ENCODE data around the gene MCM3. TPM values are rescaled to one million over a fixed set of nuclear protein-coding genes. Genes with fewer than 3 reads are reported as not detected.

MCM3 gene
- total RNA-seq, 2 experiments from 2014 or later: 231 to 244 TPM

DNA sequence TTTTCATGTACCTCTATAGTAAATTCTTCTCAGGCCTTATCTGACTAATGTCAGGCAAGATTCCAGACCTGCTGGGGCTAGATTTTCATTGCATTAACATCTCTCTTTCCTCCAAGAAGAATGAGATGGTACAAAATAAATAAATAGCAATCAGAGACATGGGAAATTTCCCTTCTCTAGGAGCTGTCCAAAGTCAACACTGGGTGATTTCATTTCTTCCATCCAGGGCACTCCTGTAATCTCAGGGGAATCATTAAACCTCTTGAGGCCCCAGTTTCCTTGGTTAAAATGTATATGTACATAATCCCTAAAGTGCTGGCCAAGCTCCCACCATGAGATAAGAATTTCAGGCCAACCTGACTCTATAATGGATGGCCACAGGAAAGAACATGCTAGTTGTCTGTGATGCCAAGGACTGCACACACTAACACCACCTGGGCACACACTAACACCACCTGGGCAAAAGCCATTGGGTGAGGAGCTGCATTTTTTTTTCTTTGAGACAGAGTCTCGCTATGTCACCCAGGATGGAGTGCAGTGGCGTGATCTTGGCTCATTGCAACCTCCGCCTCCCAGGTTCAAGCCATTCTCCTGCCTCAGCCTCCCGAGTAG lies 41.2 kb downstream of the MCM3 start:
- no peak for DNase-seq
- intact Hi-C loops (cut with micrococcal nuclease): no loop called here
- ChIA-PET CTCF (interaction anchor here (1.6 kb wide), 1 partner anchor 9 kb away, joined by 5 read pairs; no protein-coding TSS in a partner anchor), POLR2A (no interaction called here)
- Mint-ChIP-seq H3K36me3 (no peaks in the 10 kb centered on the region), H3K4me3 (no peak overlapping the region), H3K27me3 (peaks cover 13% of the 10 kb centered on the region), H3K4me1 (ENCODE audit: low read depth) (no peaks in the 10 kb centered on the region), H3K9me3 (no peaks in the 10 kb centered on the region), H3K27ac (no peak overlapping the region)

DNA sequence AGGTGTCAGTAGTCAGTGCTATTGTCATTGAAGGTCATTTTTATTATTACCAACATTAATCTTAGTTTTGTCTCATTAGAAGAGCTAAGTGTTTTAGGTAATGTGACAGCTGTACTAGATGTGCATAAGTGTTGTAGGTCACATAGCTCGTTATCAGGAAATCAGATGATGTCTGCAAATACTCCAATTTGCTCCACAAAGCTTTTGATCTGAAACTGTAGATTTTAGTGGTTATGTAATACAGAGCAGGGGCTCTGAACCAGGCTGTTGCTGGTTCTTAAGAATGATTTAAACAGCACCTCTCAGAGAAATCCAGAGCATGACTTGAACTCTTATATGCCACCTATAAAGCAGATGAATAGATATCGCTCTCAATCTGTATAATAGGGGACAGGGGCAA lies 42.7 kb downstream of the MCM3 start:
- POLR2A ChIA-PET: no interaction called here
- no peaks in the 10 kb centered on the region for H3K4me1 Mint-ChIP-seq (ENCODE audit: low read depth)
- peaks cover 11% of the 10 kb centered on the region for H3K27me3 Mint-ChIP-seq
- CTCF ChIA-PET: interaction anchor here (1.3 to 1.6 kb wide), 4 partner anchors 8 to 43 kb away, joined by 3 to 6 read pairs (median 5); partner anchors contain the start of gene MCM3
- no peaks in the 10 kb centered on the region for H3K9me3 Mint-ChIP-seq
- intact Hi-C loops (cut with micrococcal nuclease): no loop called here
- no peaks in the 10 kb centered on the region for H3K36me3 Mint-ChIP-seq
- no peak for DNase-seq
- H3K27ac Mint-ChIP-seq: no peak overlapping the region
- no peak overlapping the region for H3K4me3 Mint-ChIP-seq

DNA sequence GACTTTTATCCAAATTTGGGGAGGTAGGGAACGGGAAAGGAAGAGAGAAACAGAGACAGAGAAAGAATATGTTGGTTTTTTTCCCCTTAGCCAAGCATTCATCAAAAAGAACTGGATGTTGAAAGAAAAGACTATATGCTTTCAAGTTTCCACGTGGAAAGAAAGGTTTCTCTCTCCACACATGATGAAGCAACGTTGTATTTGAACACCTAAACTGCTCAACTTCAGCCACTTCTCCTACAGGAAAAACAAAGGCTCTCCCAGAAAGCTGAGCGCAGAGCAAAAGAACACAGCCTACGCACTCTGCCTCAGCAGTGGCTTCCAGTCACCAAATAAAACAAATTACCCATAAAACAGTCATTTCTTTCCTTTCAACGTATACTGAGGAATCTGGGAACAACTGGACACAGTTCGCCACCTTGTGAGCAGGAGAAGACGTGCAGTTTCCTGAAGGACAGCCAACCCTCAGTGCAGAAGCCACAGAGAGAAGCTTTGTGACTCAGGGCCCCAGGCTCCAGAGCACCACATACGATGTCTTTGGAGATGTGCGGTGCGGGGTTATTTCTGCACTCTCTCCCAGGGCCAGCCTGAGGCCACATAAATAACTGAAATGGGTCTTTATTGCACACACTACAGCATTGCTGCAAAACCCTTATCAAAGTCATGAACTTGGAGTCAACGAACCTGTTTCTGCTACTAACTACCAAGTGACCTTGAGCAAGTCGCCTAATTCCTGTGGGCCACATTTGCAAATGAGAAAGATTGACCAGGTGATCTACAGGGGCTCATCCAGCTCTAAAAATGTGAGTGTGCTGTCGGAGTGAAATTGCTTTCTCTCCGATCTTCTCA lies 50.3 kb downstream of the MCM3 start:
- intact Hi-C loops (cut with micrococcal nuclease): loop anchor here (1.0 to 2.0 kb wide), 6 partner anchors 17 to 170 kb away; no protein-coding TSS in a partner anchor
- Mint-ChIP-seq H3K36me3 (no peaks in the 10 kb centered on the region), H3K27ac (no peak overlapping the region), H3K4me1 (ENCODE audit: low read depth) (peaks cover 13% of the 10 kb centered on the region), H3K4me3 (no peak overlapping the region), H3K27me3 (peaks cover 39% of the 10 kb centered on the region), H3K9me3 (no peaks in the 10 kb centered on the region)
- ChIA-PET POLR2A (interaction anchor here (0.8 to 1.2 kb wide), 2 partner anchors 19 to 77 kb away, joined by 3 to 4 read pairs; no protein-coding TSS in a partner anchor), CTCF (interaction anchor here (0.7 to 5.5 kb wide), 17 partner anchors 8 to 185 kb away, joined by 3 to 52 read pairs (median 5); no protein-coding TSS in a partner anchor)
- DNase-seq: peak; percentile 73

DNA sequence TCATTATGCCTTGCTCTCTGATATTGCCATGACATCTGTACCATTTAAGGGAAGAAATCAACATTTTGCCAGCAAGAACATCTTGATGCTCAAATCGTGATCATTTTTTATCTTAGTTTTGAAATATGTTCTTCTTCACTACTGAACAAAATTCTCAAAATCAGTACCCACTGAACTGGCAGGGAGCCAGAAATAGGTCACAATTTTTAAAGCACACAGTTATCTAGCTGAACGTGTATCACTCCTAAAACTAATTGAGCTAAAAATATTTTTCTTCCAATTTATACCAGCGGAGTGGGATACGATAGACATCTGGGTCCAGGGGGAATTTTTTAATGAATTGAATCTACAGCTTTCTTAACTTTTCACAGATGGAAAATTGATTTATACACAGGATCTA lies 51.5 kb downstream of the MCM3 start:
- ChIA-PET POLR2A (no interaction called here), CTCF (interaction anchor here (1.7 to 5.5 kb wide), 5 partner anchors 20 to 169 kb away, joined by 6 to 52 read pairs (median 11); no protein-coding TSS in a partner anchor)
- Mint-ChIP-seq H3K27me3 (peaks cover 35% of the 10 kb centered on the region), H3K36me3 (no peaks in the 10 kb centered on the region), H3K4me1 (ENCODE audit: low read depth) (peaks cover 16% of the 10 kb centered on the region), H3K9me3 (no peaks in the 10 kb centered on the region), H3K27ac (no peak overlapping the region), H3K4me3 (no peak overlapping the region)
- intact Hi-C loops (cut with micrococcal nuclease): no loop called here
- no peak for DNase-seq

DNA sequence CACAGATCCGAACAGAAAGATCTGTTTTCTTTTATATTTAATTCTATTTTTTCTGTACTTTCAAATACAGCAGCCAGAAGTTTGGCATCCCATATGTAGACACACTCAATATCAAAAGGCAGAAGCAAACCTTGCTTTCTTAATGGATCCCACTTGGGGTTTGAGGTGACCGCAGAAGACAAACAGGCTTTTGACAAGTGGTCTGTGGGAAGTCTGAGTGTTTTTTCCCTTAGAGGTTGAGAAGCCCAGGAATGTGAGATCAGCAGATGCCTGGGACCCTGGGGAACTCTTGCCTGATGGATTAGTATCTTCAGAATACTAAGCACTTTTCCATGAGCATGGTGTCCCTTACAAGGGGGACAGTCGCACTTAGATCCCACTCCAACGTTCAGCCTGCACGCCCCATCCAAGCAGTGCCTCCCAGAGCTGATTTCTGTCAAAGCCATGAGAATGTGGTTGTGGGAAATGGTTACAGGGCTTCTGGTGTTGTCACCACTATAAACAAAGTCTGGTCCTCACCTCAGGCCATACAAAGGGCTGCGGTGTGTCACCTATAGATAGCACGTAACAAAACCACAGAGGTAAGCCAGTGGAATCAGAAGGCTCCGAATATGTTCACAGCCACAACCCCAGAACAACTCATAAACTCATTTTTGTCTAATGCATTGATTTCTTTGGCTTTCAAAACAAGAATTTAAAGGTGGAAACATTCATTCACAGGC lies 53.0 kb downstream of the MCM3 start:
- CTCF ChIA-PET: interaction anchor here (1.0 to 5.5 kb wide), 4 partner anchors 10 to 68 kb away, joined by 3 to 52 read pairs (median 12); no protein-coding TSS in a partner anchor
- peaks cover 29% of the 10 kb centered on the region for H3K27me3 Mint-ChIP-seq
- H3K4me3 Mint-ChIP-seq: no peak overlapping the region
- DNase-seq: peak; percentile 53
- H3K9me3 Mint-ChIP-seq: no peaks in the 10 kb centered on the region
- peaks cover 28% of the 10 kb centered on the region for H3K4me1 Mint-ChIP-seq (ENCODE audit: low read depth)
- H3K27ac Mint-ChIP-seq: no peak overlapping the region
- POLR2A ChIA-PET: interaction anchor here (0.6 to 1.7 kb wide), 4 partner anchors 22 to 167 kb away, joined by 3 to 7 read pairs (median 4); partner anchors contain the start of gene MCM3
- no peaks in the 10 kb centered on the region for H3K36me3 Mint-ChIP-seq
- intact Hi-C loops (cut with micrococcal nuclease): no loop called here

DNA sequence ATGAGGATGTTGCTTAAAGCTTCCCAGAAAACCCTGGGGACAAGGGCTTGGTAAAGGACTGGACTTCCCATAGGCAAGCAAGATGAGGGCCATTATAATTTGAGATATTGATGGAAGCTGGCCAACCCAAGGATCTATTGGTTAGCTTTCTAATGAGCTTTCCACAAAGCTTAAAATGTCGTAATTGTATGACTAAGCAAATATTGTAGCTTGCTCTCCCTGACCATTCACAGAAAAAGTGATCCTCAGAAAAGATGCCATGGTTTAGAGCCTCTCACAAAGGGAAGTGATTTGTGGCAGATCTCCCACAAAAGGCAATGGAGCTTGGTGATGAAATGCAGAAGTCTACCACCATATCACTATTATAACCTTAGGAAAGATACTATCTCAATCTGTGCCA lies 53.9 kb downstream of the MCM3 start:
- Mint-ChIP-seq H3K36me3 (no peaks in the 10 kb centered on the region), H3K4me1 (ENCODE audit: low read depth) (peaks cover 28% of the 10 kb centered on the region), H3K4me3 (no peak overlapping the region), H3K9me3 (no peaks in the 10 kb centered on the region), H3K27ac (no peak overlapping the region), H3K27me3 (peaks cover 26% of the 10 kb centered on the region)
- ChIA-PET CTCF (interaction anchor here (0.6 to 5.5 kb wide), 7 partner anchors 20 to 421 kb away, joined by 3 to 52 read pairs (median 4); no protein-coding TSS in a partner anchor), POLR2A (interaction anchor here (1.7 kb wide), 1 partner anchor 54 kb away, joined by 7 read pairs; the partner anchor contains the start of gene MCM3)
- intact Hi-C loops (cut with micrococcal nuclease): no loop called here
- no peak for DNase-seq

DNA sequence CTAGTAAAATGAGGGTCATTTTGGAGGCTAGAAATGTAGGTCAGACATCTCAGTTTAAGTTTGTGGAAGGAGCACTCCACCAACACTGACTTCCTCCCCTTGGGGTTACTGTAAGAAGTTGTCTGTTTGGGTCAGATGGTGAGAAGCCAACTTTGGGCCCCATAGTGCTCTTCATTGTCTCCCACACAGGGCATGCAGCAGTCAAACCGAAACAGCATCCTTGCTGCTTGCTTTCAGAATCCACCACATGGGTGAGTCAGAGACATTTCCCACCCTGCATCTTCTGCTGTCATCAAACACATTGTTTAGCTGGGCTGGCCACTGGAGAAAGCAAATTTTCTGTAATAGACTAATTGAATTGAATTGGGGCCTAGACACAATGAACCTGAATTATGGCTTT lies 57.0 kb downstream of the MCM3 start:
- peak; percentile 90 for DNase-seq
- Mint-ChIP-seq H3K9me3 (no peaks in the 10 kb centered on the region), H3K36me3 (no peaks in the 10 kb centered on the region), H3K4me3 (no peak overlapping the region), H3K27me3 (peaks cover 39% of the 10 kb centered on the region), H3K27ac (no peak overlapping the region), H3K4me1 (ENCODE audit: low read depth) (peaks cover 20% of the 10 kb centered on the region)
- intact Hi-C loops (cut with micrococcal nuclease): loop anchor here (1.0 to 2.0 kb wide), 7 partner anchors 15 to 163 kb away; partner anchors contain the start of gene MCM3
- ChIA-PET POLR2A (no interaction called here), CTCF (interaction anchor here (0.7 to 2.4 kb wide), 8 partner anchors 14 to 173 kb away, joined by 3 to 7 read pairs (median 4); no protein-coding TSS in a partner anchor)

DNA sequence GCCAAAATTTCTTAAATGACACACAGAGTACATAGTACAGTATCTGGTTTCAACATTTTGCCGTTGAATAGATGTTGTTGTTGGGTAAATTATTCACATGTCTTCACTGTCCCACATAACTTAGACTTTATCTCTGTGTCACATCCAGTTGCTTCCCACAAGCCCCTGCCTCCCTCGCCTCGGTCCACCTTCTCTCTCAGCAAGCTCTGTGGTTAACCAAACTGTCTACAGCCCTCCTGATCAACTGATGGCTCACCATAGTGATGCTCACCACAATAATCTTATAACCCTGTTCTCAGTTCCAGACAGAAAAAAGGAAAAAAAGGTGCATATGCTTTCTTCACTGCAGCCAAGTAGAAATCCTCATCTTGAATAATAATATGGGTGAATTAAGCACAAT lies 63.2 kb downstream of the MCM3 start:
- Mint-ChIP-seq H3K27me3 (peaks cover 32% of the 10 kb centered on the region), H3K4me3 (no peak overlapping the region), H3K36me3 (no peaks in the 10 kb centered on the region), H3K27ac (no peak overlapping the region), H3K4me1 (ENCODE audit: low read depth) (peaks cover 7% of the 10 kb centered on the region), H3K9me3 (no peaks in the 10 kb centered on the region)
- CTCF ChIA-PET: no interaction called here
- intact Hi-C loops (cut with micrococcal nuclease): no loop called here
- POLR2A ChIA-PET: no interaction called here
- peak; percentile 66 for DNase-seq

DNA sequence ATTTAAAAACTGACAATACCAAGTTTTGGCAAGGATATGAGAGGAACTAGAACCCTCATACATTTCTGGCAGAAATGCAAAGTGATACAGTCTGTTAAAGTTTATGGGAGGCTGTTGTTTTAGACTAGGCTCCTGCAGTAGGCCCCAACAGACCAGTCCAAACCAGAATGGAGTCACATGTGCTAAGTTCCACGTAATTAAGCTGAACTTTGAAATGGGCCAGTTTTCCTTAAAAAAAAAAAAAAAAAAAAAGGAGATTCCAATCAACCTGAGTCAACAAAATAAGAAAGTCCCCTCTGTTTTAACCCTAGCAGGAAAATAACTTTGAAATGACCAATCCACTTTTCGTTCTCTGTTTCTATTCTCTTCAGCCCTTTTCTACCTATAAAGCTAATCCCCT lies 66.8 kb downstream of the MCM3 start:
- no peak overlapping the region for H3K4me3 Mint-ChIP-seq
- H3K9me3 Mint-ChIP-seq: no peaks in the 10 kb centered on the region
- CTCF ChIA-PET: interaction anchor here (0.9 kb wide), 1 partner anchor 17 kb away, joined by 4 read pairs; no protein-coding TSS in a partner anchor
- H3K36me3 Mint-ChIP-seq: no peaks in the 10 kb centered on the region
- H3K27ac Mint-ChIP-seq: no peak overlapping the region
- intact Hi-C loops (cut with micrococcal nuclease): no loop called here
- peaks cover 12% of the 10 kb centered on the region for H3K4me1 Mint-ChIP-seq (ENCODE audit: low read depth)
- peaks cover 13% of the 10 kb centered on the region for H3K27me3 Mint-ChIP-seq
- DNase-seq: no peak
- POLR2A ChIA-PET: no interaction called here

DNA sequence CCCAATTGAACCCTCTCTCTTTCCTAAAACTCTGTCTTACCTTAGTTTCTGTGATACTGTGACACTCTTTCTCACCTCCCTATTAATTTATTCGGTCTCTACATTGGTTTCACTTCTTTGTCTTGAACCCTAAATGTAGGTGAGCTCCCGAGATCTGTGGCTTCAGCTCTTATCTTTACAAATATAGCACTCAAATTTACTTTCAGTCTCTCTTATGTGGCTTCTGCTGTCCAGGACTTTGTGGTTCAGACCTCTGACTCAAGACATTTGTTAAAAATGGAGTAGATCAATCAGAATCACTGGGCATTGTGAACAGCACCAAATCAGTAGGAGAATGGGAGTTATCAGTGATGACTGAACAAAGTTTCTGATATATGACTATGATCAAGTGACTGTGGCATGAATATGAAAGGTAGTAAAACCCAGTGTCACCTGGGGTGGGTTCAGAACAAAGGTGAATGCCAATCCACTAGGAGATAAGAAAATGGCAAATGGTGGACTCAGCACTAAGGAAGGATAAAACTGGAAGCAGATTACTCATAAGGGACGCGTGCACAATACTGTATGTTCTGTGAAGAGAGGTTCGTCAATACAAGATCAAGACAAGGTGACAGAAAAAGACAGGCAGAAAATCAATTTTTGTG lies 67.5 kb downstream of the MCM3 start:
- no peak for DNase-seq
- no peak overlapping the region for H3K4me3 Mint-ChIP-seq
- no peaks in the 10 kb centered on the region for H3K9me3 Mint-ChIP-seq
- no peak overlapping the region for H3K27ac Mint-ChIP-seq
- no peaks in the 10 kb centered on the region for H3K36me3 Mint-ChIP-seq
- peaks cover 16% of the 10 kb centered on the region for H3K27me3 Mint-ChIP-seq
- peaks cover 15% of the 10 kb centered on the region for H3K4me1 Mint-ChIP-seq (ENCODE audit: low read depth)
- intact Hi-C loops (cut with micrococcal nuclease): no loop called here
- ChIA-PET CTCF (no interaction called here), POLR2A (interaction anchor here (1.0 kb wide), 1 partner anchor 300 kb away, joined by 3 read pairs; no protein-coding TSS in a partner anchor)

DNA sequence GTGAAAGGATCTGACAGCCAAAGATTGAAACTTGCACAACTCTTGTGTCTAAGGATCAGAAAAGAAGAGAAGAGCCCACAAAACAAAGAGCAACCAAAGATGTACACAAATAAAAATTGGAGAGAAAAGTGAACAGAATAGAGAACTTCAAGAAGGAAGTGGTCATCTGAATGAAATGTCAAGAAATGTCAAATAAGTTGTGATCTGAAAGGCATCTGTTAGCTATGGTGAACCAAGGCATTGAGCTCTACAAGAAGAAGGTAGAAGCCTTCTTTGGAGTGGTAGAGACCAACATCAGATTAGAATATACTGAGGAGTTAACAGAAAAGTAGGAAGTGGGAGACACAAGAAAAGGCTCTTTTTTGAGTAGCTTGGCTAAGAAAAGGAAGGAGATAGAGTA lies 68.8 kb downstream of the MCM3 start:
- intact Hi-C loops (cut with micrococcal nuclease): no loop called here
- CTCF ChIA-PET: no interaction called here
- H3K4me1 Mint-ChIP-seq (ENCODE audit: low read depth): peaks cover 8% of the 10 kb centered on the region
- H3K27me3 Mint-ChIP-seq: peaks cover 19% of the 10 kb centered on the region
- POLR2A ChIA-PET: no interaction called here
- no peaks in the 10 kb centered on the region for H3K36me3 Mint-ChIP-seq
- no peaks in the 10 kb centered on the region for H3K9me3 Mint-ChIP-seq
- H3K27ac Mint-ChIP-seq: no peak overlapping the region
- no peak overlapping the region for H3K4me3 Mint-ChIP-seq
- no peak for DNase-seq

Data from activated CD4-positive, alpha-beta memory T cell treated with anti-CD3 and anti-CD28 coated beads for 36 hours (primary cell).